ENCODE results near the gene SLC27A2. TPM values are rescaled to one million over a fixed set of nuclear protein-coding genes. Genes with fewer than 3 reads are reported as not detected.
"Not testable (repeated sequence)": the region's sequence is repeated elsewhere in the genome, so short reads cannot be mapped to it uniquely, and the experiment has no call there.

Gene SLC27A2
- total RNA-seq, 1 donor from 2014 or later, result 0.96 TPM

DNA sequence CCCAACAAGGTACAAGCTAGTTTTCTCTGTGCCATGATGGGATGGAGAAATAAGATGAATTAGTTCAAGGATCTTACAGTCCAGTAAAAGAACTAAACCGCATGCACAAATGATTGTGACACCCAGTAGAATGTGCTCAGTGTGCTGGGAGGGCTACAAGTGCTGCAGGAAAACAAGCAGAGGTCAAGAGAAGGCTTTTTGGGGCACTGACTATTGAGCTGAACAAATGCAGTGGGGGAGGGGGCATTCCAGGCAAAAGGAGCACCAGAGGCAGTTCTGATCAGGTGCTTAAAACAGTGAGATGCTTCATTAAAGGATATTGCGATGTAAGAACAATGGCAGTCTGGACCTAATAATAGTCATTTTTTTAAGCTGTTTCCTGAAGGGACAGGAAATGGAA lies 6.0 kb downstream of the SLC27A2 start:
- H3K27me3 ChIP-seq, result no peaks in the 10 kb centered on the region
- no peak overlapping the region for H3K27ac ChIP-seq
- no peaks in the 10 kb centered on the region for H3K36me3 ChIP-seq
- DNase-seq, result no peak
- TF ChIP-seq, protein P1, sequence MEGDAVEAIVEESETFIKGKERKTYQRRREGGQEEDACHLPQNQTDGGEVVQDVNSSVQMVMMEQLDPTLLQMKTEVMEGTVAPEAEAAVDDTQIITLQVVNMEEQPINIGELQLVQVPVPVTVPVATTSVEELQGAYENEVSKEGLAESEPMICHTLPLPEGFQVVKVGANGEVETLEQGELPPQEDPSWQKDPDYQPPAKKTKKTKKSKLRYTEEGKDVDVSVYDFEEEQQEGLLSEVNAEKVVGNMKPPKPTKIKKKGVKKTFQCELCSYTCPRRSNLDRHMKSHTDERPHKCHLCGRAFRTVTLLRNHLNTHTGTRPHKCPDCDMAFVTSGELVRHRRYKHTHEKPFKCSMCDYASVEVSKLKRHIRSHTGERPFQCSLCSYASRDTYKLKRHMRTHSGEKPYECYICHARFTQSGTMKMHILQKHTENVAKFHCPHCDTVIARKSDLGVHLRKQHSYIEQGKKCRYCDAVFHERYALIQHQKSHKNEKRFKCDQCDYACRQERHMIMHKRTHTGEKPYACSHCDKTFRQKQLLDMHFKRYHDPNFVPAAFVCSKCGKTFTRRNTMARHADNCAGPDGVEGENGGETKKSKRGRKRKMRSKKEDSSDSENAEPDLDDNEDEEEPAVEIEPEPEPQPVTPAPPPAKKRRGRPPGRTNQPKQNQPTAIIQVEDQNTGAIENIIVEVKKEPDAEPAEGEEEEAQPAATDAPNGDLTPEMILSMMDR (IDR thresholded peaks at IDR 0.05), result no peak
- no peak for ATAC-seq
- intact Hi-C loops (cut with DNase I), result no loop called here
- H3K4me3 ChIP-seq, result no peak overlapping the region
- H3K9me3 ChIP-seq, result no peaks in the 10 kb centered on the region
- no peaks in the 10 kb centered on the region for H3K4me1 ChIP-seq

DNA sequence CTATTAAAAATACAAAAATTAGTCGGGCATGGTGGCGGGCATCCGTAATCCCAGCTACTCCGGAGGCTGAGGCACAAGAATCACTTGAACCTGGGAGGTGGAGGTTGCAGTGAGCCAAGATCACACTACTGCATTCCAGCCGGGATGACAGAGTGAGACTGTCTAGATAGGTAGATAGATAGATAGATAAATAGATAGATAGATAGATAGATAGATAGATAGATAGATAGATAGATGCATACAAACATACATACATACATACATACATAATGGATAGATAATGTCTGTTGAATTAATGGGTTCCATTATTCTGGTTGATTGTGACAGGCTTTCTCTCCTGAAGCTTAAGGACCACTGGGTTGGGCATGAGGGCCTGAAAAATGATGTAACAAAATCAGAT lies 6.8 kb downstream of the SLC27A2 start:
- H3K9me3 ChIP-seq; ATAC-seq; DNase-seq; H3K36me3 ChIP-seq; H3K27ac ChIP-seq; intact Hi-C loops (cut with DNase I); H3K27me3 ChIP-seq; H3K4me1 ChIP-seq; H3K4me3 ChIP-seq: not testable (repeated sequence)

GRCh38 chr15:50189633-50190032 lies 7.6 kb downstream of the SLC27A2 start:
- intact Hi-C loops (cut with DNase I), result no loop called here
- ATAC-seq (no peak), DNase-seq (no peak)
- no peak overlapping the region for H3K27ac ChIP-seq
- no peaks in the 10 kb centered on the region for H3K4me1 ChIP-seq
- TF ChIP-seq, protein P1 (IDR thresholded peaks at IDR 0.05), result no peak
- H3K36me3 ChIP-seq, result no peaks in the 10 kb centered on the region
- H3K4me3 ChIP-seq, result no peak overlapping the region
- H3K27me3 ChIP-seq, result no peaks in the 10 kb centered on the region
- H3K9me3 ChIP-seq, result no peaks in the 10 kb centered on the region

- TF ChIP-seq, protein P1 (IDR thresholded peaks at IDR 0.05), result no peak
- intact Hi-C loops (cut with DNase I), result no loop called here
- Histone ChIP-seq H3K9me3 (no peaks in the 10 kb centered on the region), H3K4me1 (no peaks in the 10 kb centered on the region), H3K4me3 (no peak overlapping the region), H3K36me3 (no peaks in the 10 kb centered on the region), H3K27me3 (no peaks in the 10 kb centered on the region), H3K27ac (no peak overlapping the region)
- ATAC-seq (no peak), DNase-seq (no peak)
Measured at GRCh38 chr15:50190166-50190570, 8.2 kb downstream of the SLC27A2 start.

DNA sequence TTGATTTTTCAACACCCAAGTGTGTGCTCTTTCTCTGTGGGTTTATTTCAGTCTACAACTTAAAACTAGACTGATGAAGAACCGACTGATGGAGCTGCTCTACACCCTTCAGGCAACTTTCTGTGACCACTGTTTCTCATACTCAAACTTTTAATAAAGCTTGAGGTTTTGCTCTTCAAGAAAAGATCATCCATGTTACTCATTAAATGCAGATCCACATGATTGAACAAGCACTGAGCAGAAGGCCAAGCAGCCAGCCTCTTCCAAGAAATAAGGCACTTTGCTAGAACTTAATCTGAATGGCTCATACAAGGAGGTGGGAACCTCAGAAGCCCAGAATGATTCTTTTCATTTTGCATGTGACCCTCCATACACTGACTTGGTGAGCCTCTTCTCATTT lies 8.7 kb downstream of the SLC27A2 start:
- TF ChIP-seq, protein P1 (IDR thresholded peaks at IDR 0.05), result no peak
- Histone ChIP-seq H3K4me1 (no peaks in the 10 kb centered on the region), H3K9me3 (no peaks in the 10 kb centered on the region), H3K36me3 (no peaks in the 10 kb centered on the region), H3K4me3 (no peak overlapping the region), H3K27me3 (no peaks in the 10 kb centered on the region), H3K27ac (no peak overlapping the region)
- DNase-seq, result no peak
- ATAC-seq, result no peak
- intact Hi-C loops (cut with DNase I), result no loop called here

DNA sequence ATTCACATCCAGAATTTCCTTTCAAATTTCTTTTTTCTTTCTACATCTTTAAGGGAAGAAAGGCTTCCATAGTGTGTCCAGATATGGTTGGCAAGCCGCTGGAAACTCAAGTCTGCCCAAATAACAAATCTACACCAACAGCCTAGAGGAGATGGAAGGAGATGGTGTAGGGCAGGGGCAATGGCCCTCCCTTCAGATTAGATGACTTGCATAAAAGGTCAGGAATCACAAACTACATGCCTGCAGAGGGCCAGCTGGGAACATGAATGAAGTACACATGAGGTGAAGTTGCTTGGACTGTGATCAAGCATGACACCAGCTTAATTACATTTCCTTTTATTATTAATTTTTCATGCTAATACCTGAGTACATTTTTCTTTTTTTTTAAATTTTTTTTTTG lies 10.2 kb downstream of the SLC27A2 start:
- Histone ChIP-seq H3K27me3 (no peaks in the 10 kb centered on the region), H3K4me3 (no peak overlapping the region), H3K27ac (no peak overlapping the region), H3K4me1 (no peaks in the 10 kb centered on the region), H3K36me3 (no peaks in the 10 kb centered on the region), H3K9me3 (no peaks in the 10 kb centered on the region)
- TF ChIP-seq, protein P1 (IDR thresholded peaks at IDR 0.05), result no peak
- DNase-seq (no peak), ATAC-seq (no peak)
- intact Hi-C loops (cut with DNase I), result no loop called here

All from upper lobe of right lung (tissue), 1 donor.